GM10847 (cell line): Measurements from ENCODE around the gene CENPX.

ENCODE experiments used
- POLR2A ChIP-seq: IDR thresholded peaks from 2 replicates; pipeline ENCODE4 v1.6.1; 2011; ENCODE audit not compliant: insufficient read length; ENCODE audit errors: extremely low read depth

CENPX gene

DNA sequence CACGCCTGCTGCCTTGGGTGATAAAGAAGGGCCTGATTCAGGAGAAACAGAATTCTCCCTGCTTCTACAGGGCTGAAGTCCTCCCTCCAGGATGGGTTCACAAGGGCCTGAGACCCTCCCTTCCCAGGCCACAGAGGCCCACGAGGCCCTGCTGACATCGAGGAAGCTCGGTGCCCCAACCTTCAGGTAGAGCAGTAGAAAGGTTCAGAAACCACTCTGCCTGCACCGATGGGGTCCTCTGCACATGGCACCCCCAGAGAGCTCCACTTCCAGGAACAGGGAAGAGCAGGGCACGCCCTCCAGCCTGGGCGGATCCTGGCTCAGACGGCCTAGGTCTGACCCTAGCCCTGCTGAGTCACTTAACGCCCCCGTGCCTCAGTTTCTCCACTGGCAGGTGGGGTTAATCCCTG, 773 bp downstream of the CENPX start:
- no peak for TF ChIP-seq POLR2A

DNA sequence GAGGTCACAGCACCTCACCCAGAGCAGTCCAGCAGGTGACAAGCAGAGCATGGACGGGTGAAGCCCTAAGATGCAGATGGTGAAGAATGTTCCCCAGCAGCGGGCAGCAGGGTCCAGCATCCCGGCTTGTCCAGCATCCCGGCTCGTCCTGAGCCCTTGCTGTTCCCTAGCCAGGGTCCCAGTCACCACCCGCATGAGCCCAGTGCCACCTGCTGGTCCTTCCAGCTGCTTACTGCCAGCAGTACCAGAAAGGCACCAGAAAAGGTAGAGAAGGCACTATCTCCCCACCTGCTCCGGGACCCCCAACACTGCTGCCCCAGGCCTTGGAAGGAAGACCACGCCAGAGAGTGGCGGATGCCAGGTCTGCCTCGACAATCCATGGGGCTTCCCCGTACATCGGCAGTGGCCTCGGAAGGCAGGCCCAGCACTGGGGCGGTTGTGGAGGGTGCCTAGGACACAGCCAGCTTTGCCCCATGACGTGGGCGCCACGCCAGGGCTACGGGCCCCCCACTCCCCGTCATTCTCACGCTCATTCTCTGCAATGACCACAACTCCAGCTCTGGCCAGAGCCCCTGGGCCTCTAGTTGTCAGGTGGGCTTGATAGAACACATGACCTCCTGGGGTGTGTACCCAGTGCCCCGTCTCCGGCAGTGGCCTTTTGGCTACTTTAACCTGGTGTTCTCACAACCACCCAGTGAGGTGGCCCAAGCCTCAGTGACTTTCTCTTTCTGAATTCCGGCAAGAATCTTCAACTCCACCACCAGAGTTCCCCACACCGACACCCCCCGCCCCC, 1.4 kb downstream of the CENPX start:
- TF ChIP-seq POLR2A, result no peak

DNA sequence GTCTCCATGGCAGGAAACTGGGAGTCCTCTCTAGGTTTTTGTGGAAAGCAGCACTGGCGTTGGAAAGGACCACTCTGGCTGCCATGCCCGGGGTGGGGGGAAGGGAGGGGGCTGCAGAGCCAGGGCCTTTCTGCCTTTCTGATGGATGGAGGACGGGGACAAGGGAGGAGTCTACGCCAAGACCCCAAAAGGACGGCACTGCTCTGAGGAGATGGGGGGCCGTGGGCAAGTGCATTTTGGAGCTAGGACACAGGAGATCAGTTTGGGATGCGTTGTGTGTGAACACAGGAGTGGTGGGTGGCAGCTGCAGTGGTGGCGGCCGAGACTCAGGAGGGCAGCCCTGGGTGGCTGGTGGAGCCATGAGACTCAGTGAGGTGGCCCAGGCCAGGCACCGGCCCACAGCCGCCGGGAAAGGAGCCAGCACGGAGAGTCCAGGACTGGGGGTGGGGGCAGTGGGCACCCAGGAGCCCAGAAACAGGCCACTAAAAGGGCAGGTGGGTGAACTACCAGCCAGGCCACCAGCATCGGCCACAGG, 2.0 kb downstream of the CENPX start:
- no peak for TF ChIP-seq POLR2A

DNA sequence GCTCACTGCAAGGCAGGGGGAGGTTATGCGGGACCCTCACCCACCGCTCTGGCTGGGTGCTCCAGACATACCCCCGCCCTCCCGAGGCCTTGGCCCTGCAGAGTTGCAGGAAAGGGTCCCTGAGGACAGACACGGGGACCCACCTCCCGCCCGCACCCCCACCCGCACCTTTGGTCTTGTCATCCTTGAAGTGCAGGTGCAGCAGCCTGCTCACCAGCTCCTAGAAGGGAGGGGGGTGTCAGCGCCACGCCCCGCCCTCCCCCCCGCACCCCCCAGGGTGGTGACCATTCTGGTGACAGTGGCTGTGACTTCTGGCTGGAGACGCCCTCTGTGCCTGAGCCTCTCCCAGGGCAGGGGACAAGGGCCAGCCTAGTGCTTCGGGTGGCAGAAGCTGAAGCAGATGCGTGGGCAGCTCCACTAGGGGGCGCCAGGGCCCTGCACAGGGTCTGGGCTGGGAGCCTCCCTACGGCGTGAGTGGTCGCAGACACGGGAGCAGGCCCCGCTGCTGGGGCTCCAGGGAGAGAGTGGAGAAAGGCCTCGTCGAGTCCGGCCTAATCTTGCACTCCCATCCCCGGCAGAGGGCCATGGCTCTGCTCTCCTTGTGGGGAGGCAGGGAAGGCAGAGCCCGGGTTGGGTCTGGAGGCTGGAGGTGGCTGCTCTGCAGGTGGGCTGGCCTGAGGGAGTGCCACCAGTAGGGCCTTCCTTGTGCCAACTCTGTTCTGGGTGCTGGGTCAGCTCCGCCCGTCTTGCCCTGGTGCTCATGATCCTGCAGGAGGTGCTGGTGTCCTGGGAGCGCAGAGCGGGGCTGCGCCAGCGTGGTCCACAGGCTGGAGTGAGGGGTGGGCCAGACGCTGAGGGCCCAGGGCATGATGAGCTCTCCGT, 2.7 kb downstream of the CENPX start:
- no peak for TF ChIP-seq POLR2A

- TF ChIP-seq POLR2A, result no peak
Measured at GRCh38 chr17:82018989-82019689, 3.5 kb downstream of the CENPX start.

DNA sequence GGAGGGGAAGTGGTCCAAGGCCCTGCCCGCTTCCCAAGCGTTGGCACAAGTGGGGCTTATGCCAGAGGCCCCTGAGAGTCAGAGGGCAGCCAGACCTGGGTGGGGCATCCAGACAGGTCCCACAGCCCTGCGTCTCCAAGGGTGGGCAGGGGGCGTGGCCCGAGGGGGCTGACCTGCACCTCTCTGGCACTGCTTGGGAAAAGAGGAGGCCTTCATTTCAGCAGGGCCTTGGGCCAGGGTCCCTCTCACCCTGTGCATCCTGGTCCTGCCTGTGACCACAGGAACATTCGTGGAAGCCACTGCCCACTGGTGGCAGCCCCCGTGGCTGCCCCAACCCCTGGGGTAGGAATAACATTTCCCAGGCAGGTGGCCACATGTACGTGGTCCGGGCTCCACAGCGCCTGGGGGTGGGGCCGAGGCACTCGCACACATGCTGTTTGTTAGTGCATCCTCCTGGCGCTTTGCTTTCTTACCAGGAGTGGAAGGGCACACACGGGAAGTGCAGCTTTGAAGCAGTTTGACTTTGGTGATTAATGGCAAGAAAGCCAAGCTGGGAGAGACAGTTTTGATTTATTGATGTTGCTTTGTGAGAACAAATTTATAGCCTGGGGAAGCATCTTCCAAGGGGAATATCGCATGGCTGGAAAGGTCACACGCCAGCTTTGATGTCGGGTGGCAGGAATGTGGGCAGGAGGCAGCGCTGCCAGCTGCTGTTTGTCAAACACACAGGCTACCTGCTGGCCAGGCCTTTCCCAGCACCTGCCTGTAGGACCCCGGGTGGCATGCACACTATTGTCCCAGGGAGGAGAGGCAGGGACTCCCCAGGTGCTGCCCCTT, 4.3 kb downstream of the CENPX start:
- TF ChIP-seq POLR2A, result no peak

DNA sequence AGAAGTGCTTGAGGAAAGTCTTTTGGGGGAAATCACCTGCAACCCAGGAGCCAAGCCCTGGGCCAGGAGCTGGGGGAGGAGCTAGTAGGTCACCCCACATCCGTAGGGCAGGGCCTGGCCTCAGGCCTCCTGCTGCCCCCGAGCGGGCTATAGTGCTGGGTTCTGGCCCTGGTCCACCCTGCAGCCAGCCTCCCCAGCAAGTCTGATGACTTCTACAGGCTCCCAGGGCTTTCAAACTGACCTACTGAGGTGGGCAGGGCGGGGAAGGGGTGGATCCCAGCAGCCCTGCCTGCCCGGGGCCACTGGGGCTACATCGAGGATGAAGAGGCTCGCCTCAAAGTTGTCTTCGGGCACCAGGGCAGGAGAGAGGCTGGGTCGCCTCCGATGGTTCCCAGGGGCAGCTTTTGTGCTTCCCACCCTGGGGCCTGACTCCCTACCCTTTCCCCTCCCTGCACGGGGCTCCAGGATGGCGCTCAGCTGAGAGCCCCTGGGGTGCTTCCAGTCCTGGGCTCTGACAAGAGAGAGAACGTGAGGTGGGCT, 5.0 kb downstream of the CENPX start:
- no peak for TF ChIP-seq POLR2A

DNA sequence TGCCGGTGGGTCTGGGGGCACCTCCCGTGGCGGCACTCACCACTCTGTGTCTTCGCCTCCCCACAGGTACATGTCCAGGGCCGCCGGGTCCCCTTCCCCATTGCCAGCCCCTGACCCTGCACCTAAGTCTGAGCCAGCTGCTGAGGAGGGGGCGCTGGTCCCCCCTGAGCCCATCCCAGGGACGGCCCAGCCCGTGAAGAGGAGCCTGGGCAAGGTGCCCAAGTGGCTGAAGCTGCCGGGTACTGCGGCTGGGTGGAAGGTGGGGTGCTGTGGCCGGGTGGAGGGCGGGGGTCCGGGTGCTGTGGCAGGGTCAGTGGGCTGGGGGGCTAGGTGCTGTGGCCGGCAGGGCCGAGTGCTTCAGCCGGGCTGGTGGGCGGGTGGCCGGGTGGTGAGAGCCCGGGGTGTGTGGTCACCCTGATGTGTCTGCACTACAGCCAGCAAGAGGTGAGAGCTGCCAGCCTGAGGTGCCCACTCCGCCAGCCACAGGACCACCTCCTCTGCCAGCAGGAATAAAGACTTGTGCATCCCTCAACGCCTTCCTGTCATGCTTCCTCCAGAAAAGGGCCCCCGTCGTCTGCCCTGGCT, 5.7 kb downstream of the CENPX start:
- no peak for TF ChIP-seq POLR2A

DNA sequence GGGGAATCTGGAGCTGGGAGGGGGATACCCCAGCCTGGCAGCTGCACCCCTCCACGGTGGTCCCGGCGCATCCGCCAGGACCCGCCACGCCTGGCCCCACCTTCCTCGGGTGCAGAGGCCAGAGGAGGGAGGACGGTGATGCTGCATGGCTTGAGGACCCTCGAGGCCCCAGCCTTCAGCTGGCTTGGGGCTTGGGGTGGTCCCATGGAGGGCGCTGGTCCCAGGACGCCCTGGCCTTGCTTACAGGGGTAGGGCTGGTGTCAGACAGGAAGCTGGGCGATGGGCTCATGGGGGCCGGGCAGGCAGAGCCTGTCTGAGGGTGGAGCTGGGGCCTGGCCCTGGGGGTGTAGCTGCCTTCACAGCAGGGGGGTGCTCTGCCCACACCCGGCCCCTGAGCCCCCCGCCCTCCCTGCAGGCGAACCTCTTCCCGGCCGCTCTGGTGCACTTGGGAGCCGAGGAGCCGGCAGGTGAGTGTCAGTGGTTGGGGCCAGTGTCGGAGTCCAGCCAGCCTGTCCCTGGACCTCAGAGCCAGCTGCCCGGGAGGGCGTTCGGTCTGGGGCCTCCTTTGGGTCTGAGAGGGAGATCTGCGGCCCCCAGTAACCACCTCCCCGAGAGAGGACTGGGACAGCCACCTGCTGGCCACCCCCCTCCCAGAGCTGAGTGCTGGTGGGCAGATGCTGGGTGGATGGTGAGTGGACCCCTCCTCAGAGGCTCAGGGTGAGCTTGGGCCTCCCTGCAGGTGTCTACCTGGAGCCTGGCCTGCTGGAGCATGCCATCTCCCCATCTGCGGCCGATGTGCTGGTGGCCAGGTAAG, 6.4 kb downstream of the CENPX start:
- no peak for TF ChIP-seq POLR2A

DNA sequence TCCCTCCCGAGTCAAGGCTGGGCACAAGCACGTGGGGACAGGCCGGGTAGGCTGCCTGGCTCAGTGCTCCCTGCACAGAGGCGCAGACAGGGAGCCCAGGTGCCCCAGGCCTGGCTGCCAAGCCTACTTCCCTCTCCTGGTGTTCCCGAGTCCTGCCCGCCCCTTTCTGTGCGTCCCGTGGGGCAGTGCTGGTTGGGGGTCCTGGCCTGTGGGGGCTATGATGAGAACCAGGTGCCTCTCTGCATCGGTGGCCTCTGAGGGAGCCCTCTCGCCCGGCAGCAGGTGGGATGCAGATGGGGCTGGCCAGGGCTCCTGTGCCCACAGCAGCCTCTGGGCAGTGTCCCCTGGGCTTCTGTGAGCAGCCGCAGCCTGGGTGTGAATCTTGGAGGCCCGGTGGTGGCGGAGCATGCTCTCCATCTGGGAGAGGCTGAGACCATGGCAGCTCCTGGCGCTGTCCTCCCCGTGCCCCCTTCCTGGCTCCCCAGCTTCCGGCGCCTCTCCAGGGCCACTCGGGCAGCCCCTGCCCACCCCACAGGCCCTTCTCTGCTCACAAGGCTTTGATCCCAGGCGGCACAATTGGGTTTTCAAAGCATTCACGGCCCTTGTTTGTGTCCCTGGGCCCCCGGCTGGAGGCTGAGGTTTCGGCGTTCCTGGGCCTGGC, 7.2 kb downstream of the CENPX start:
- TF ChIP-seq POLR2A, result no peak

DNA sequence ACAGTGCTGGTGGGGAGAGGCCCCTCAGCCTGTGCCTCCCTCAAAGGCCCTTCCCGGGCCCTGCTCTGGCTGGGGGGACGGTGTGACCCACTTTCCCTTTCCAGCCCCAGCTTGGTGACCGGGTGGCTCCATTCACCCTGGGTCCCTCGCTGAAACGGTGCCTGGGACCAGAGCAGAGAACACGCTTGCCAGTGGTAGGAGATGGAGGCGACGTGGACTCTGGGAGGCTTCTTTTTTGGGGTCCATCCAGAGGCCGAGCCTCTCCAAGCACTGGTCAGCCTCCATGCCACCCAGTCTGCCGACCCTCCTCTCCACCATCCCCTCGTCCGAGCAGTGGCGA, 7.7 kb downstream of the CENPX start:
- TF ChIP-seq POLR2A, result no peak

DNA sequence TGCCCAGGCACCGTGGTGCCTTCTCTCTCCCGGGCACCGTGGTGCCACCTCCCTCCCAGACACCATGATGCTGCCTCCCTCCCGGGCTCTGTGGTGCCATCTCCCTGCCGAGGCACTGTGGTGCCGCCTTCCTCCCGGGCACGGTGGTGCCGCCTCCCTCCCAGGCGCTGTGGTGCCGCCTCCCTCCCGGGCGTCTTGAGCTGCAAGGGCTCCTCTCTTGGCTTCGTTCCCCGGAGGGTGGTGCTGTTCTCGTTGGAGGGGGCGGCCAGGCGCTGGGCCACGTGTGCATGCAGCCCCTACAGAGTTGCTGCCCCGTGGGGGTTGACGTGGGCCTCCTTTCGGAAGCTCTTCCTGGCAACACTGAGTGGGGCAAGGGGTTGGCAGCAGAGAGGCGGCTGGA, 8.2 kb downstream of the CENPX start:
- TF ChIP-seq POLR2A, result no peak
